ENCODE data around the gene SLC25A13. TPM values are rescaled to one million over a fixed set of nuclear protein-coding genes. Genes with fewer than 3 reads are reported as not detected.

SLC25A13 gene
- total and polyA plus RNA-seq, 2 of the 13 experiments (the other 11 are each of a cell fraction or from before 2014, with no cell fraction given) = 36.2 to 84.9 TPM

DNA sequence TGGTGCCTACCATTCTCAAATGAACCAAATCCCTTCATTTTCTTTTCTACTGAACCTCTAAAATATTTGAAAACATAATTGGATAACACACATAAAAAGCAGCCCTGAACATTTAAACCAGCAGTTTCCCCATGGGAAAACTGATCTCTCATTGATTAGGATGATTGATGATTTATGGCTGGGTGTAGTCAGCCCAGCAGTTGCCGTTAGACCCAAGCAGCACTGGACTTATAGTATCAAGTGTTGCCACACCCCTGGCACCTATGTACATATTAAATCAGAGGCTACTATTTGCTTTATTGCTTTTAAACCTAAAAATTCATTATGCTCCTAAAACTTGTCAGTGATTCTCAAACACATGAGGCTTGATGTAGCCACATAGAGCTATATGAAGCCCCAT is 20.2 kb upstream of the SLC25A13 start:
- Histone ChIP-seq H4K20me1 (ENCODE audit: insufficient read depth, low read length) (no peaks in the 10 kb centered on the region), H3K4me1 (ENCODE audit: insufficient read depth, low read length) (no peaks in the 10 kb centered on the region), H2AFZ (ENCODE audit: low read length) (no peak overlapping the region), H3K9ac (ENCODE audit: insufficient read depth, low read depth, low read length) (no peak overlapping the region), H3K27ac (ENCODE audit: extremely low read length, insufficient read depth, low read length) (no peak overlapping the region), H3K4me3 (replicated peaks in 1 of 3; ENCODE audit: insufficient read depth in 1 of 3, low read depth in 2 of 3, low read length in 3 of 3) (no peak overlapping the region), H3K79me2 (ENCODE audit: insufficient read depth, low read length) (no peaks in the 10 kb centered on the region), H3K9me3 (ENCODE audit: low read length) (no peaks in the 10 kb centered on the region), H3K27me3 (ENCODE audit: control insufficient read depth in 1 of 2, insufficient read depth in 2 of 2, low read length in 2 of 2) (no peaks in the 10 kb centered on the region), H3K36me3 (replicated peaks in 1 of 2; ENCODE audit: control insufficient read depth in 1 of 2, insufficient read depth in 2 of 2, low read length in 2 of 2) (no peaks in the 10 kb centered on the region), H3K4me2 (ENCODE audit: low read depth, low read length) (no peak overlapping the region)
- ATAC-seq = no peak
- TF ChIP-seq ZSCAN21 (CRISPR knock-in tag; IDR thresholded peaks at IDR 0.05; ENCODE audit: borderline replicate concordance) (no peak), SP5 (CRISPR knock-in tag; IDR thresholded peaks at IDR 0.05; ENCODE audit: borderline replicate concordance, low read depth) (no peak), SP1 (IDR thresholded peaks at IDR 0.05) (no peak), SP1 (CRISPR knock-in tag; IDR thresholded peaks at IDR 0.05) (no peak), ZNF441 (CRISPR knock-in tag; IDR thresholded peaks at IDR 0.05; ENCODE audit: borderline replicate concordance) (no peak)
- TF ChIP-seq, protein P1, sequence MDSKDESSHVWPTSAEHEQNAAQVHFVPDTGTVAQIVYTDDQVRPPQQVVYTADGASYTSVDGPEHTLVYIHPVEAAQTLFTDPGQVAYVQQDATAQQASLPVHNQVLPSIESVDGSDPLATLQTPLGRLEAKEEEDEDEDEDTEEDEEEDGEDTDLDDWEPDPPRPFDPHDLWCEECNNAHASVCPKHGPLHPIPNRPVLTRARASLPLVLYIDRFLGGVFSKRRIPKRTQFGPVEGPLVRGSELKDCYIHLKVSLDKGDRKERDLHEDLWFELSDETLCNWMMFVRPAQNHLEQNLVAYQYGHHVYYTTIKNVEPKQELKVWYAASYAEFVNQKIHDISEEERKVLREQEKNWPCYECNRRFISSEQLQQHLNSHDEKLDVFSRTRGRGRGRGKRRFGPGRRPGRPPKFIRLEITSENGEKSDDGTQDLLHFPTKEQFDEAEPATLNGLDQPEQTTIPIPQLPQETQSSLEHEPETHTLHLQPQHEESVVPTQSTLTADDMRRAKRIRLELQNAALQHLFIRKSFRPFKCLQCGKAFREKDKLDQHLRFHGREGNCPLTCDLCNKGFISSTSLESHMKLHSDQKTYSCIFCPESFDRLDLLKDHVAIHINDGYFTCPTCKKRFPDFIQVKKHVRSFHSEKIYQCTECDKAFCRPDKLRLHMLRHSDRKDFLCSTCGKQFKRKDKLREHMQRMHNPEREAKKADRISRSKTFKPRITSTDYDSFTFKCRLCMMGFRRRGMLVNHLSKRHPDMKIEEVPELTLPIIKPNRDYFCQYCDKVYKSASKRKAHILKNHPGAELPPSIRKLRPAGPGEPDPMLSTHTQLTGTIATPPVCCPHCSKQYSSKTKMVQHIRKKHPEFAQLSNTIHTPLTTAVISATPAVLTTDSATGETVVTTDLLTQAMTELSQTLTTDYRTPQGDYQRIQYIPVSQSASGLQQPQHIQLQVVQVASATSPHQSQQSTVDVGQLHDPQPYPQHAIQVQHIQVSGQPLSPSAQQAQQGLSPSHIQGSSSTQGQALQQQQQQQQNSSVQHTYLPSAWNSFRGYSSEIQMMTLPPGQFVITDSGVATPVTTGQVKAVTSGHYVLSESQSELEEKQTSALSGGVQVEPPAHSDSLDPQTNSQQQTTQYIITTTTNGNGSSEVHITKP (CRISPR knock-in tag; IDR thresholded peaks at IDR 0.05; ENCODE audit: low read depth) = no peak
- DNase-seq (ENCODE audit: low spot score) = no peak
- in situ Hi-C loops (cut with HindIII; ENCODE audit: extremely low pct_ligation_motif_present, low pct_unique_long_range_greater_than_20kb) (no loop called here), intact Hi-C loops (cut with micrococcal nuclease; ENCODE audit: unreplicated experiment) (no loop called here)
- no TSS peak for BruUV-seq (replicated peaks)
- ChIA-PET POLR2A (no interaction called here), CTCF (ENCODE audit: low intra/inter-chr PET ratio, low total read pairs) (no interaction called here)
- 20% methylated on average over 1 of the region's 1 CpG for WGBS (ENCODE audit: low lambda C conversion rate)
- no peak for FAIRE-seq

DNA sequence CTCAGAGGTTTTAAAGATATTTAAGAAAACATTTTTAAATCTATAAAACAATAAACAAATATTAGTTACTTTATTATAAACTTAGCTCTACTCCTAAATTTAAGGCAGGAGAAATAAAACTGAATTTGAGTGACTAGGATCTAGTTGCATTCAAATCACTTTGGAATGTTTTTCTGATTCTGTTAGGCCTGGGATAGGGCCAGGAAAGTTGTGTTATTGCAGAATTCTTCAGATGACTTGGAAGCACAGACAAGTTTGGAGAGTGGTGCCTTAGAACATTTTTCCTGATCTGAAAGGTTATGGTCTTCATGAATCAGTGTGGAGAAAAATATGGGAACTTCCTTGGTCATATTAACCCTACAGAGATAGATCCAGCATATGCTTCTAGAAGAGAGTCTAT is 15.6 kb upstream of the SLC25A13 start:
- TF ChIP-seq NFIC (IDR thresholded peaks at IDR 0.05; ENCODE audit: low read length) = no peak
- TF ChIP-seq RARA (CRISPR knock-in tag; IDR thresholded peaks at IDR 0.05) = no peak
- no peak for TF ChIP-seq NR2F1 (CRISPR knock-in tag; IDR thresholded peaks at IDR 0.05)
- no peak for TF ChIP-seq TARDBP (CRISPR knock-in tag; IDR thresholded peaks at IDR 0.05)
- TF ChIP-seq ZFYVE20 (CRISPR knock-in tag; IDR thresholded peaks at IDR 0.05; ENCODE audit: borderline replicate concordance, low read depth) = no peak
- no peak for TF ChIP-seq POLR2G (IDR thresholded peaks at IDR 0.05; ENCODE audit: low read depth, low read length)
- TF ChIP-seq PHB2 (IDR thresholded peaks at IDR 0.05; ENCODE audit: partially characterized antibody) = no peak
- TF ChIP-seq, protein P2, sequence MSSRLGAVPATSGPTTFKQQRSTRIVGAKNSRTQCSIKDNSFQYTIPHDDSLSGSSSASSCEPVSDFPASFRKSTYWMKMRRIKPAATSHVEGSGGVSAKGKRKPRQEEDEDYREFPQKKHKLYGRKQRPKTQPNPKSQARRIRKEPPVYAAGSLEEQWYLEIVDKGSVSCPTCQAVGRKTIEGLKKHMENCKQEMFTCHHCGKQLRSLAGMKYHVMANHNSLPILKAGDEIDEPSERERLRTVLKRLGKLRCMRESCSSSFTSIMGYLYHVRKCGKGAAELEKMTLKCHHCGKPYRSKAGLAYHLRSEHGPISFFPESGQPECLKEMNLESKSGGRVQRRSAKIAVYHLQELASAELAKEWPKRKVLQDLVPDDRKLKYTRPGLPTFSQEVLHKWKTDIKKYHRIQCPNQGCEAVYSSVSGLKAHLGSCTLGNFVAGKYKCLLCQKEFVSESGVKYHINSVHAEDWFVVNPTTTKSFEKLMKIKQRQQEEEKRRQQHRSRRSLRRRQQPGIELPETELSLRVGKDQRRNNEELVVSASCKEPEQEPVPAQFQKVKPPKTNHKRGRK (CRISPR knock-in tag; IDR thresholded peaks at IDR 0.05) = no peak
- in situ Hi-C loops (cut with HindIII; ENCODE audit: extremely low pct_ligation_motif_present, low pct_unique_long_range_greater_than_20kb) (no loop called here), intact Hi-C loops (cut with micrococcal nuclease; ENCODE audit: unreplicated experiment) (no loop called here)
- no TSS peak for BruUV-seq (replicated peaks)
- H2AFZ ChIP-seq (ENCODE audit: low read length) = no peak overlapping the region
- no peak overlapping the region for H3K9ac ChIP-seq (ENCODE audit: insufficient read depth, low read depth, low read length)
- no peak overlapping the region for H3K4me3 ChIP-seq (replicated peaks in 1 of 3; ENCODE audit: insufficient read depth in 1 of 3, low read depth in 2 of 3, low read length in 3 of 3)
- no peaks in the 10 kb centered on the region for H3K27me3 ChIP-seq (ENCODE audit: control insufficient read depth in 1 of 2, insufficient read depth in 2 of 2, low read length in 2 of 2)
- ChIA-PET POLR2A (no interaction called here), CTCF (ENCODE audit: low intra/inter-chr PET ratio, low total read pairs) (no interaction called here)
- H3K4me1 ChIP-seq (ENCODE audit: insufficient read depth, low read length) = no peaks in the 10 kb centered on the region; the same call in 1 of the 2 replicates
- no peak overlapping the region for H3K4me2 ChIP-seq (ENCODE audit: low read depth, low read length)
- H3K79me2 ChIP-seq (ENCODE audit: insufficient read depth, low read length) = no peaks in the 10 kb centered on the region
- no peak overlapping the region for H3K27ac ChIP-seq (ENCODE audit: extremely low read length, insufficient read depth, low read length)
- ATAC-seq (no peak), DNase-seq (ENCODE audit: low spot score) (no peak), FAIRE-seq (no peak)
- H3K9me3 ChIP-seq (ENCODE audit: low read length) = no peaks in the 10 kb centered on the region
- no peaks in the 10 kb centered on the region for H4K20me1 ChIP-seq (ENCODE audit: insufficient read depth, low read length)
- no peaks in the 10 kb centered on the region for H3K36me3 ChIP-seq (replicated peaks in 1 of 2; ENCODE audit: control insufficient read depth in 1 of 2, insufficient read depth in 2 of 2, low read length in 2 of 2)
